ENCODE data around the gene GLRX5. TPM values are rescaled to one million over a fixed set of nuclear protein-coding genes. Genes with fewer than 3 reads are reported as not detected.
A peak's percentile ranks its signal among the peaks of the same experiment; 100 is the strongest.

Gene GLRX5
- total RNA-seq, 1 donor from 2014 or later, result 48.9 TPM

DNA sequence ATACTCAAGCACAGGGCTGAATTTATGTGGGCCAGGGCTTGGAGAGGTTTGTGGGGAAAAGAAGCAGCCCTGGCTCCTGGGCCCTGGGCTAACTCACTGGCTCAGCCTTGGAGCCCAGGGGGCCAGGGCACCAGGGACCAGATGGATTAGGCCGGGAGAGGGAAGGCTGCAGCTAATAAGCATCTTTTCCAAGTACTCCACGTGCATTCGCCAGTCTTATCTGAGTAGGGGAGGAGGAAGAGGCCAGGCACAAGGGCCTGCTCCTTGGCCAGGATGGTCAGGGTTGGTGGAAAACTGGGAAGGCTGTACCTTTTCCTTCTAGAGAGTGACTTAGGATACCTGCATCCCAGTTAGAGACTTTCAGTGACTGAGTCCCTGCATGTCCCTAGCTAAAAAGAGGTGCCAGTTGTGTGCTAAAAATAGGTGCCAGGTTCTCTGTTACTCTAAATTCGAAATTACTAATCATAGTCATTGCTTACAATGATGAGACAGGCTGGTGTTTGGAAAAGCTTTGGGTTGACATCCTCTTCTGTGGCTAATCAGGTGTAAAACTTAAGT, 1.3 kb downstream of the GLRX5 start:
- intact Hi-C loops (cut with micrococcal nuclease), result loop anchor here (10.0 kb wide), 1 partner anchor 1451 kb away; the partner anchor contains the start of genes DDX24 and IFI27L1
- peak overlapping the region; percentile 98 for H3K4me3 Mint-ChIP-seq
- no peaks in the 10 kb centered on the region for H3K9me3 Mint-ChIP-seq
- peaks cover 61% of the 10 kb centered on the region for H3K4me1 Mint-ChIP-seq (ENCODE audit: low read depth)
- H3K27ac Mint-ChIP-seq, result peak overlapping the region; percentile 94
- no peak for DNase-seq (ENCODE audit: low spot score)
- no peaks in the 10 kb centered on the region for H3K27me3 Mint-ChIP-seq (ENCODE audit: insufficient read depth)
- peaks cover 23% of the 10 kb centered on the region for H3K36me3 Mint-ChIP-seq (ENCODE audit: low read depth)

DNA sequence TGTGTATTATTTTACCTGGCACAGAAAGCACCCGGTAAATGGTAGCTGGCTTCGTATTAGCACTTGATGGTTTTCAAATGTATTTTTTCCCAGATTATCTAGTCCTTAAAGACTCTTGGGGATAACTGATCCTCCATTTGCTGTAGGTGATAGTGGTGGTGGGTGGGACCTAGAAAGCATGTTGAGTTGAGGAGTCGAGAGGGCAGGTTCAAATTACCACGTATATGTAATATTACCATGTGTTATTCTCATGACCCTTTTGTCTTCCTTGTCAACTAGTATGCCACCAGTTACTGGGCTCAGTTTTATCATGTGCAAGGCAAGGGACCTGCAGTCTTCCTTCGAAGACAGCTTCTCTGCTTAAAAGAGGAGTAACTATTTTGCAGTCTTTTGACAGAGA, 1.8 kb downstream of the GLRX5 start:
- peaks cover 23% of the 10 kb centered on the region for H3K36me3 Mint-ChIP-seq (ENCODE audit: low read depth)
- no peaks in the 10 kb centered on the region for H3K27me3 Mint-ChIP-seq (ENCODE audit: insufficient read depth)
- intact Hi-C loops (cut with micrococcal nuclease), result loop anchor here (10.0 kb wide), 1 partner anchor 1452 kb away; the partner anchor contains the start of genes DDX24 and IFI27L1
- DNase-seq (ENCODE audit: low spot score), result no peak
- peaks cover 55% of the 10 kb centered on the region for H3K4me1 Mint-ChIP-seq (ENCODE audit: low read depth)
- no peak overlapping the region for H3K27ac Mint-ChIP-seq
- H3K4me3 Mint-ChIP-seq, result peak overlapping the region; percentile 98
- H3K9me3 Mint-ChIP-seq, result no peaks in the 10 kb centered on the region

- no peak for DNase-seq (ENCODE audit: low spot score)
- Mint-ChIP-seq H3K4me3 (peak overlapping the region; percentile 46), H3K9me3 (no peaks in the 10 kb centered on the region), H3K36me3 (ENCODE audit: low read depth) (peaks cover 16% of the 10 kb centered on the region), H3K4me1 (ENCODE audit: low read depth) (peaks cover 51% of the 10 kb centered on the region), H3K27me3 (ENCODE audit: insufficient read depth) (no peaks in the 10 kb centered on the region), H3K27ac (no peak overlapping the region)
- intact Hi-C loops (cut with micrococcal nuclease), result loop anchor here (10.0 kb wide), 1 partner anchor 1453 kb away; the partner anchor contains the start of genes DDX24 and IFI27L1
Observed at GRCh38 chr14:95537298-95538089, 2.6 kb downstream of the GLRX5 start.

GRCh38 chr14:95538801-95539509, 4.1 kb downstream of the GLRX5 start:
- Mint-ChIP-seq H3K27me3 (ENCODE audit: insufficient read depth) (no peaks in the 10 kb centered on the region), H3K36me3 (ENCODE audit: low read depth) (peaks cover 7% of the 10 kb centered on the region), H3K27ac (no peak overlapping the region), H3K4me3 (no peak overlapping the region), H3K9me3 (no peaks in the 10 kb centered on the region), H3K4me1 (ENCODE audit: low read depth) (peaks cover 36% of the 10 kb centered on the region)
- intact Hi-C loops (cut with micrococcal nuclease), result loop anchor here (10.0 kb wide), 1 partner anchor 1454 kb away; the partner anchor contains the start of genes DDX24 and IFI27L1
- DNase-seq (ENCODE audit: low spot score), result no peak

- peaks cover 12% of the 10 kb centered on the region for H3K36me3 Mint-ChIP-seq (ENCODE audit: low read depth)
- no peak overlapping the region for H3K4me3 Mint-ChIP-seq
- no peaks in the 10 kb centered on the region for H3K27me3 Mint-ChIP-seq (ENCODE audit: insufficient read depth)
- DNase-seq (ENCODE audit: low spot score), result no peak
- H3K4me1 Mint-ChIP-seq (ENCODE audit: low read depth), result peaks cover 47% of the 10 kb centered on the region
- intact Hi-C loops (cut with micrococcal nuclease), result no loop called here
- H3K27ac Mint-ChIP-seq, result no peak overlapping the region
- no peaks in the 10 kb centered on the region for H3K9me3 Mint-ChIP-seq
Observed at GRCh38 chr14:95540236-95540855, 5.5 kb downstream of the GLRX5 start.

DNA sequence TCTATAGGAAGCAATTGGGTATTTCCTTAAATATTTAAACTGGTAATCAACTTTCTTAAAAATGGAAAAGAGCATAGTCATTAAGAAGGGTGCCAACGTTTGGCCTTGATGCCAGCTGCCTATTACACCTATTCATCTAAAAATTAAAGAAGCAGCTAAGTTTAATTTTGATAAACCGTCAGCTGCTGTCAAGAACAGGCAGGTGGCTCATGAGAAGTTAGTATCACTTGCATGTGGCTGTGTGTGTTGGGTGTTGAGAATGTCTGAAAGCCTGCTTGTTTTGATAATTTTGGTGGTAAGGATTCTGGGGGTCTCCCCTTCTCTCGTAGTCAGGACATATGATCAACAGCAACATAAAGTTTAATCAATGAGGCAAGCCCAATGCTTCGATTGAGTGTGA, 6.5 kb downstream of the GLRX5 start:
- no peaks in the 10 kb centered on the region for H3K9me3 Mint-ChIP-seq
- H3K36me3 Mint-ChIP-seq (ENCODE audit: low read depth), result peaks cover 7% of the 10 kb centered on the region
- no peak overlapping the region for H3K4me3 Mint-ChIP-seq
- no peak overlapping the region for H3K27ac Mint-ChIP-seq
- intact Hi-C loops (cut with micrococcal nuclease), result no loop called here
- H3K27me3 Mint-ChIP-seq (ENCODE audit: insufficient read depth), result no peaks in the 10 kb centered on the region
- no peak for DNase-seq (ENCODE audit: low spot score)
- peaks cover 44% of the 10 kb centered on the region for H3K4me1 Mint-ChIP-seq (ENCODE audit: low read depth)

GRCh38 chr14:95541932-95542930, 7.4 kb downstream of the GLRX5 start:
- Mint-ChIP-seq H3K27ac (no peak overlapping the region), H3K4me1 (ENCODE audit: low read depth) (peaks cover 35% of the 10 kb centered on the region), H3K27me3 (ENCODE audit: insufficient read depth) (no peaks in the 10 kb centered on the region), H3K4me3 (no peak overlapping the region), H3K36me3 (ENCODE audit: low read depth) (peaks cover 7% of the 10 kb centered on the region), H3K9me3 (no peaks in the 10 kb centered on the region)
- intact Hi-C loops (cut with micrococcal nuclease), result no loop called here
- DNase-seq (ENCODE audit: low spot score), result no peak

GRCh38 chr14:95543021-95543420, 8.2 kb downstream of the GLRX5 start:
- Mint-ChIP-seq H3K36me3 (ENCODE audit: low read depth) (peaks cover 5% of the 10 kb centered on the region), H3K4me3 (no peak overlapping the region), H3K4me1 (ENCODE audit: low read depth) (peaks cover 28% of the 10 kb centered on the region), H3K27ac (no peak overlapping the region), H3K27me3 (ENCODE audit: insufficient read depth) (no peaks in the 10 kb centered on the region), H3K9me3 (no peaks in the 10 kb centered on the region)
- intact Hi-C loops (cut with micrococcal nuclease), result no loop called here
- DNase-seq (ENCODE audit: low spot score), result no peak

DNA sequence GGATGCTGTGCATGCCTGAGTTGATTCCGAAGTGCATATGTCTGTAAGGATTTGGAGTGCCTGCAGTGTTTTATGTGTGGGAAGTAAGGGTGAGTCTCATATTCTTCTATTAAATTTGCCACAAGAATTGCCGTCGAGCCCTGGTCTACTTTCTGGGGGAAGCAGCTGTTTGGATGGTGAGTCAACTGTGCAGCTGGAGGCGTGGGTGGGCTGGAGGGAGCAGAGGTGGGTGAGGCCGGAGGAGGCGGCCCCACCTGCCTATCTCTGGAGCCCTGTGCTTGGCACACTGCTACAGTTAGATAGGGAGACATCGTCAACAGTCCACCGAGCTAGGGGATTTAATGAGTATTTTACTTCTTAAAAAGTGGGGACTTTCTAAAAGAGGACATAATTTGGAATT, 9.7 kb downstream of the GLRX5 start:
- intact Hi-C loops (cut with micrococcal nuclease), result no loop called here
- Mint-ChIP-seq H3K4me3 (no peak overlapping the region), H3K27me3 (ENCODE audit: insufficient read depth) (no peaks in the 10 kb centered on the region), H3K36me3 (ENCODE audit: low read depth) (peaks cover 5% of the 10 kb centered on the region), H3K9me3 (no peaks in the 10 kb centered on the region), H3K27ac (no peak overlapping the region), H3K4me1 (ENCODE audit: low read depth) (peaks cover 22% of the 10 kb centered on the region)
- DNase-seq (ENCODE audit: low spot score), result no peak

DNA sequence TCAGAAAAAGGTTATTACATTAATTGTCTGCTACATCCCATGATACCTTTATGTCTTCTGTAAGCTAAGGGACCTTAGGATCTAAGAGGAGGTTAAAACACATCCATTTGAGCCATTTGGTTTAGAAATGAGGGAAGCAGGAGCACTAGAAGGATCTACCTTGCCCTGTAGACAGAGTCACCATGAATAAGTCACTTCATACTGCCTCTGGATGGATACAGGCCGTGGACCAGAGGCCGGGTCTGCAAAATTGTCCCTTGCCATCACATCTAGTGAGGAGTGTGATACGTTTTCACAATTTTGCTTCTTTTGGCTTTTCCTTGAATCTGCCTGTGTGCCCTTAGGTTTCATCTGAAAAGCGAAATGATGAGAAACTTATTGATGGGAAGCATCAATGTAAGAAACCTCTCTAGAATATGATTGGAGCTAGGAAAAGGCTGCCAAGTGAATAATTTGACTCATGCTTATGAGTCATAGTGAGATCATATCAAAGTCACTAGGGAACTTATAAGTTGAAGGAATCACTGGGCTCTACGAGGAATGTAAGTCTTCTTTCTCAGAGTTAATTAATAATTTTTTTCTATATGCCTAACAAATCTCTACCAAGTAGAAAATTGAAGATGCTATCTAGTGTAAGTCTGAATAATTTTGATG, 10.8 kb downstream of the GLRX5 start:
- Mint-ChIP-seq H3K27me3 (ENCODE audit: insufficient read depth) (no peaks in the 10 kb centered on the region), H3K27ac (no peak overlapping the region), H3K4me3 (no peak overlapping the region), H3K4me1 (ENCODE audit: low read depth) (peaks cover 22% of the 10 kb centered on the region), H3K36me3 (ENCODE audit: low read depth) (peaks cover 5% of the 10 kb centered on the region), H3K9me3 (no peaks in the 10 kb centered on the region)
- intact Hi-C loops (cut with micrococcal nuclease), result no loop called here
- no peak for DNase-seq (ENCODE audit: low spot score)

GRCh38 chr14:95547272-95547625, 12.4 kb downstream of the GLRX5 start:
- intact Hi-C loops (cut with micrococcal nuclease), result no loop called here
- peaks cover 19% of the 10 kb centered on the region for H3K4me1 Mint-ChIP-seq (ENCODE audit: low read depth)
- no peak overlapping the region for H3K4me3 Mint-ChIP-seq
- H3K27me3 Mint-ChIP-seq (ENCODE audit: insufficient read depth), result no peaks in the 10 kb centered on the region
- H3K36me3 Mint-ChIP-seq (ENCODE audit: low read depth), result peaks cover 5% of the 10 kb centered on the region
- no peak for DNase-seq (ENCODE audit: low spot score)
- no peaks in the 10 kb centered on the region for H3K9me3 Mint-ChIP-seq
- no peak overlapping the region for H3K27ac Mint-ChIP-seq
